Astrocyte (in vitro differentiated cells and primary cell): ENCODE results near the gene IER3. TPM values are rescaled to one million over a fixed set of nuclear protein-coding genes. Genes with fewer than 3 reads are reported as not detected.
A peak's percentile ranks its signal among the peaks of the same experiment; 100 is the strongest.
"Not testable (repeated sequence)": the region's sequence is repeated elsewhere in the genome, so short reads cannot be mapped to it uniquely, and the experiment has no call there.

ENCODE experiments used
- DNase-seq: peaks from one replicate; pipeline ENCODE4 v3.0.0-alpha.2; 2010; ENCODE audit warnings: low read depth
- FAIRE-seq: peaks from 2 replicates; lab custom pipeline; 2011; peaks lifted over from hg19 to GRCh38; lab: Jason Lieb, UNC
- H2AFZ ChIP-seq: 2 replicates; pipeline ENCODE4 v1.6.0; 2012; ENCODE audit warnings: low read depth, low read length, inconsistent platforms
- H3K27ac ChIP-seq: 2 replicates; pipeline ENCODE4 v1.5.1; 2011; ENCODE audit warnings: low read depth, low read length, inconsistent platforms
- H3K27me3 ChIP-seq: 2 replicates; pipeline ENCODE4 v1.6.0; 2011; ENCODE audit warnings: low read length, inconsistent platforms; ENCODE audit not compliant: insufficient read depth
- H3K36me3 ChIP-seq: 2 replicates; pipeline ENCODE4 v1.5.1; 2011; ENCODE audit warnings: low read length, inconsistent platforms; ENCODE audit not compliant: insufficient read depth
- H3K4me1 ChIP-seq: 2 replicates; pipeline ENCODE4 v1.5.1; 2011; ENCODE audit warnings: low read length, inconsistent platforms; ENCODE audit not compliant: insufficient read depth
- H3K4me2 ChIP-seq: 2 replicates; pipeline ENCODE4 v1.6.0; 2012; ENCODE audit warnings: low read length, inconsistent platforms
- H3K4me3 ChIP-seq: 2 replicates; pipeline ENCODE4 v1.5.1; 2011; ENCODE audit warnings: low read depth, mild to moderate bottlenecking, low read length, inconsistent platforms; ENCODE audit not compliant: insufficient read depth
- H3K79me2 ChIP-seq: 2 replicates; pipeline ENCODE4 v1.6.0; 2012; ENCODE audit warnings: mild to moderate bottlenecking, low read length, inconsistent platforms; ENCODE audit not compliant: insufficient read depth
- H3K9ac ChIP-seq: 2 replicates; pipeline ENCODE4 v1.6.0; 2012; ENCODE audit warnings: mild to moderate bottlenecking, low read length, inconsistent platforms
- H3K9me3 ChIP-seq: 2 replicates; pipeline ENCODE4 v1.5.1; 2012; ENCODE audit warnings: low read depth, mild to moderate bottlenecking, low read length, inconsistent platforms; ENCODE audit not compliant: insufficient read depth
- H4K20me1 ChIP-seq: 2 replicates; pipeline ENCODE4 v1.6.0; 2012; ENCODE audit warnings: low read length, inconsistent platforms; ENCODE audit not compliant: insufficient read depth
- H3K27ac Mint-ChIP-seq: one replicate; pipeline ENCODE4 v1.8.0; 2021; ENCODE audit warnings: mild to moderate bottlenecking, mixed read lengths; ENCODE audit not compliant: unreplicated experiment
- H3K27me3 Mint-ChIP-seq: one replicate; pipeline ENCODE4 v1.8.0; 2021; ENCODE audit warnings: low read depth, mixed read lengths; ENCODE audit not compliant: unreplicated experiment
- H3K36me3 Mint-ChIP-seq: one replicate; pipeline ENCODE4 v1.8.0; 2021; ENCODE audit warnings: low read depth, mixed read lengths; ENCODE audit not compliant: unreplicated experiment
- H3K4me1 Mint-ChIP-seq: one replicate; pipeline ENCODE4 v1.8.0; 2021; ENCODE audit warnings: low read depth, mixed read lengths; ENCODE audit not compliant: unreplicated experiment
- H3K4me3 Mint-ChIP-seq: one replicate; pipeline ENCODE4 v1.8.0; 2021; ENCODE audit warnings: mild to moderate bottlenecking, moderate library complexity, mixed read lengths; ENCODE audit not compliant: unreplicated experiment
- H3K9me3 Mint-ChIP-seq: one replicate; pipeline ENCODE4 v1.8.0; 2021; ENCODE audit warnings: mild to moderate bottlenecking, mixed read lengths; ENCODE audit not compliant: unreplicated experiment
- CTCF ChIP-seq: IDR thresholded peaks from 2 replicates; pipeline ENCODE4 v1.5.1; 2011; ENCODE audit warnings: low read depth, mild to moderate bottlenecking, inconsistent platforms, low read length, moderate library complexity; ENCODE audit not compliant: insufficient read depth
- EZH2 ChIP-seq: IDR thresholded peaks from 2 replicates; pipeline ENCODE4 v1.6.1; 2012; ENCODE audit warnings: mild to moderate bottlenecking, low read length, inconsistent platforms; ENCODE audit not compliant: insufficient read depth
- total RNA-seq: library from RNA; stranded (reverse); gene quantifications from 2 replicates; pipeline ENCODE4 v1.2.1, GENCODE V29; 2021

IER3 gene
- total RNA-seq, 1 donor from 2014 or later = 221 TPM

- peaks cover 26% of the 10 kb centered on the region for H3K36me3 Mint-ChIP-seq
- H3K4me1 Mint-ChIP-seq = peaks cover 34% of the 10 kb centered on the region
- H3K79me2 ChIP-seq = peaks cover 73% of the 10 kb centered on the region
Observed at GRCh38 chr6:30719356-30719755, 25.0 kb downstream of the IER3 start.

DNA sequence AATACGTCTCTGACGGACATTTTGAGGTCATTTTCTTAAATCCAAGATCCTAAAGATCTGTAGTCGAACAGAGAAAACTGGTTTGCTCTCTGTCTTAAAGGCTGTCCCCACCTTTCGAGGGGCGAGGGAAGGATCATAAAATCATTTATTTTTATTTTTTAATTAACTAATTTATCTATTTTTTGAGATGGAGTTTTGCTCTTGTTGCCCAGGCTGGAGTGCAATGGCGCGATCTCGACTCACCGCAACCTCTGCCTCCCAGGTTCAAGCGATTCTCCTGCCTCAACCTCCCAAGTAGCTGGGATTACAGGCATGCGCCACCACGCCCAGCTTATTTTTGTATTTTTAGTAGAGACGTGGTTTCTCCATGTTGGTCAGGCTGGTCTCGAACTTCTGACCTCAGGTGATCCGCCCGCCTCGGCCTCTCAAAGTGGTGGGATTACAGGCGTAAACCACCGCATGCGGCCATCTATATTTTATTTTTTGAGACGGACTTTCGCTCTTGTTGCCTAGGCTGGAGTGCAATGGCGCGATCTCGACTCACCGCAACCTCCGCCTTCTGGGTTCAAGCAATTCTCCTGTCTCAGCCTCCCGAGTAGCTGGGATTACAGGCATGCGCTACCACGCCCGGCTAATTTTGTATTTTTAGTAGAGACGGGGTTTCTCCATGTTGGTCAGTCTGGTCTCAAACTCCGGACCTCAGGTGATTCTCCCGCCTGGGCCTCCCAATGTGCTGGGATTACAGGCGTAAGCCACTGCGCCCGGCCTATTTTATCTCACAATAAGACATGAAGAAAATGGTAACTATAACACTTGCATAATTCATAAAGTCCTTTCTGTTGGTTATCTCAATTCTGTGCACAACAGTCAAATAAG lies 26.3 kb downstream of the IER3 start:
- H3K27ac Mint-ChIP-seq = peak overlapping the region; percentile 100
- Histone ChIP-seq H3K79me2 (peaks cover 61% of the 10 kb centered on the region), H3K27ac (peak overlapping the region; percentile 90), H3K4me2 (peak overlapping the region; percentile 89), H4K20me1 (peaks cover 17% of the 10 kb centered on the region), H3K9ac (peak overlapping the region; percentile 74), H3K4me3 (peak overlapping the region; percentile 47), H3K4me1 (peaks cover 23% of the 10 kb centered on the region), H3K36me3 (peaks cover 12% of the 10 kb centered on the region)
- H2AFZ ChIP-seq, DNase-seq, H3K9me3 Mint-ChIP-seq, H3K27me3 Mint-ChIP-seq, FAIRE-seq, H3K9me3 ChIP-seq, H3K27me3 ChIP-seq: not testable (repeated sequence)
- H3K4me1 Mint-ChIP-seq = peaks cover 22% of the 10 kb centered on the region
- peaks cover 24% of the 10 kb centered on the region for H3K36me3 Mint-ChIP-seq
- H3K4me3 Mint-ChIP-seq = peak overlapping the region; percentile 100

More at GRCh38 chr6:30719356-30719755, 25.0 kb downstream of the IER3 start:
- Mint-ChIP-seq H3K9me3 (no peaks in the 10 kb centered on the region), H3K27ac (peak overlapping the region; percentile 98), H3K4me3 (peak overlapping the region; percentile 100), H3K27me3 (no peaks in the 10 kb centered on the region)
- Histone ChIP-seq H3K4me1 (peaks cover 33% of the 10 kb centered on the region), H3K4me3 (peak overlapping the region; percentile 97), H3K4me2 (peak overlapping the region; percentile 89), H4K20me1 (peaks cover 29% of the 10 kb centered on the region), H3K27me3 (no peaks in the 10 kb centered on the region), H3K36me3 (peaks cover 17% of the 10 kb centered on the region), H3K9me3 (no peaks in the 10 kb centered on the region), H3K27ac (peak overlapping the region; percentile 90), H3K9ac (peak overlapping the region; percentile 97), H2AFZ (peak overlapping the region; percentile 4)
- no peak for TF ChIP-seq CTCF
- no peak for TF ChIP-seq EZH2
- FAIRE-seq (no peak), DNase-seq (no peak)

DNA sequence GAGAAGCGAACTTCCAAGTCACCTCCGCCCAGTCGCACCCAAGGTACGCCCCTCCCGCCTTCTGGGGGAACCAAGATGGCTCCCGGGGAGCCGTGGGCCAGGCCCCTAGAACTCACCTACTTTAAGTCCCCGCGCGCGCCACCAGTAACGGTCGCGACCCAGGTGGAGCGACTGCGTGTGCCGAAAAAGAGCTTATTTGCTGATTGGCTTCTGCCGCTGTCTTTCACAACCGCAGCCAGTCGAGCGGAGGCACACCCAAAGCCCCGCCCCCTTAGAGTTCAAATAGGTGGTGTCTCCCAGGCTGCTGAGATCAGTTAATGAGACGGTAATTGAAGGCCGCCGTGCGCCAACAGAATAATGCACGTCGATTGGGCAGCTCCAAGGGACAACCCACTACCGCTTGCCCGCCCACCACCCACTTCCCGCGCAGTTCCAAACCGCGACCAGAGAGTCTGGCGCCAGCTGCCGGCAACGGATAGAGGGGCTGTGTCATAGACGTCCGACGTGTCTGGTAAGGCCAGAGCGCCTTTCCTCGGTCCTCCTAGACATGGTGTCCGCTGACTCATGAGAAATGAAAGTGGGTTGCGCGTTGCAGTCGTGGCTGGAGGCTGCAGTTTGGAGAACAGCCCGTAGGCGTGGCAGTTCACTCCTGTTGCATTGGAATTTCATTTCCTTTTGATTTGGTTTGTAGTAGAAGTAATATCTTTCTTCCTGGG lies 27.1 kb downstream of the IER3 start, which contains the start of gene MDC1:
Gene MDC1, minus strand, starts transcription at position 153 of the 716 bp plus-strand sequence. CDS start 2,106 bp downstream, outside the sequence.
- peak within 1 kb of the TSS; percentile 90 for H3K27ac ChIP-seq
- peak within 1 kb of the TSS; percentile 94 for H3K4me3 Mint-ChIP-seq
- peaks cover 29% of the 10 kb centered on the region for H3K36me3 Mint-ChIP-seq
- H3K4me3 ChIP-seq = peak within 1 kb of the TSS; percentile 78
- H3K27me3 ChIP-seq = no peaks in the 10 kb centered on the region
- H3K9me3 Mint-ChIP-seq = no peaks in the 10 kb centered on the region
- peaks cover 19% of the 10 kb centered on the region for H3K4me1 ChIP-seq
- H3K36me3 ChIP-seq = peaks cover 15% of the 10 kb centered on the region
- no peaks in the 10 kb centered on the region for H3K27me3 Mint-ChIP-seq
- peak within 1 kb of the TSS; percentile 100 for H3K27ac Mint-ChIP-seq
- H3K79me2 ChIP-seq = peaks cover 53% of the 10 kb centered on the region
- DNase-seq = peak; percentile 100
- peaks cover 9% of the 10 kb centered on the region for H4K20me1 ChIP-seq
- H3K4me2 ChIP-seq = peak within 1 kb of the TSS; percentile 88
- peak within 1 kb of the TSS; percentile 85 for H3K9ac ChIP-seq
- TF ChIP-seq EZH2 (no peak), CTCF (peak; percentile 13)
- H2AFZ ChIP-seq = peak within 1 kb of the TSS; percentile 67
- FAIRE-seq = peak; percentile 86
- no peaks in the 10 kb centered on the region for H3K9me3 ChIP-seq
- H3K4me1 Mint-ChIP-seq = peaks cover 21% of the 10 kb centered on the region
